Endothelial cell of umbilical vein (primary cell): Measurements from ENCODE around the gene A1CF. TPM values are rescaled to one million over a fixed set of nuclear protein-coding genes. Genes with fewer than 3 reads are reported as not detected.
"Not testable (repeated sequence)": the region's sequence is repeated elsewhere in the genome, so short reads cannot be mapped to it uniquely, and the experiment has no call there.

Source experiments
- BruUV-seq: library from RNA; stranded (reverse); fragments of 400-500 nt; replicated peaks from 2 replicates; lab custom pipeline; 2021; lab: Mats Ljungman, UMichigan
- CTCF ChIA-PET: fragments of 300-600, 350-600 bp; sonication (Branson Sonifier 250); formaldehyde crosslinking; loops from one replicate; lab custom pipeline; 2021; ENCODE audit warnings: antibody characterized with exemption, inconsistent platforms; lab: Charles Lee
- POLR2A ChIA-PET: fragments of 300-600, 350-600 bp; sonication (Branson Sonifier 250); formaldehyde crosslinking; loops from one replicate; lab custom pipeline; 2021; ENCODE audit warnings: antibody characterized with exemption, inconsistent platforms; lab: Charles Lee
- DNase-seq: peaks from one replicate; pipeline ENCODE4 v3.0.0-alpha.2; 2011; ENCODE audit warnings: low read depth, low spot score
- FAIRE-seq: peaks from 2 replicates; lab custom pipeline; 2011; peaks lifted over from hg19 to GRCh38; lab: Jason Lieb, UNC
- H2AFZ ChIP-seq: 2 replicates; pipeline ENCODE4 v1.6.0; 2012; ENCODE audit warnings: low read depth, low read length, control low read depth, inconsistent platforms
- H3K27ac ChIP-seq: 2 replicates; pipeline ENCODE4 v1.5.1; 2011; ENCODE audit warnings: low read depth, mild to moderate bottlenecking, control low read depth, low read length, moderate library complexity; ENCODE audit not compliant: insufficient read depth
- H3K27me3 ChIP-seq, 2 experiments: 2 replicates each; pipeline versions ENCODE4 v1.6.0 to v1.6.1; 2011; ENCODE audit warnings: low read length in 2 of 2, mixed read lengths in 1 of 2; ENCODE audit not compliant: control insufficient read depth in 2 of 2, insufficient read depth in 2 of 2
- H3K36me3 ChIP-seq, 2 experiments: 2 replicates in 1 of 2; 3 replicates in 1 of 2; pipeline ENCODE4 v1.5.1; 2011; ENCODE audit warnings: low read length in 2 of 2, mild to moderate bottlenecking in 1 of 2, moderate library complexity in 1 of 2; ENCODE audit not compliant: control insufficient read depth in 2 of 2, insufficient read depth in 2 of 2; ENCODE audit errors: extremely low read depth in 1 of 2
- H3K4me1 ChIP-seq: 3 replicates; pipeline ENCODE4 v1.5.1; 2011; ENCODE audit warnings: mild to moderate bottlenecking, low read length; ENCODE audit not compliant: control insufficient read depth, insufficient read depth; ENCODE audit errors: extremely low read depth
- H3K4me2 ChIP-seq: 2 replicates; pipeline ENCODE4 v1.6.1; 2011; ENCODE audit warnings: low read length, control low read depth, mixed read lengths; ENCODE audit not compliant: insufficient read depth
- H3K4me3 ChIP-seq, 3 experiments: fragments of 200-600 bp in 1 of 3; sonication (generic), shearing (Covaris generic) in 1 of 3; replicated peaks in 1 of 3; 2 replicates each; pipeline ENCODE4 v1.5.1; 2011 to 2016; ENCODE audit warnings: control low read depth in 3 of 3, low read length in 3 of 3, mild to moderate bottlenecking in 2 of 3, inconsistent platforms in 1 of 3, low read depth in 1 of 3, moderate library complexity in 1 of 3; ENCODE audit not compliant: insufficient read depth in 1 of 3
- H3K79me2 ChIP-seq: 2 replicates; pipeline ENCODE4 v1.6.0; 2012; ENCODE audit warnings: low read length, inconsistent platforms; ENCODE audit not compliant: control insufficient read depth, insufficient read depth
- H3K9ac ChIP-seq: replicated peaks from 2 replicates; pipeline ENCODE3; 2011; ENCODE audit warnings: low read length, control low read depth; ENCODE audit not compliant: insufficient read depth; ENCODE audit errors: extremely low read depth
- H3K9me1 ChIP-seq: replicated peaks from 3 replicates; pipeline ENCODE4 v1.6.0; 2011; ENCODE audit warnings: mild to moderate bottlenecking, low read length; ENCODE audit not compliant: control insufficient read depth, insufficient read depth; ENCODE audit errors: extremely low read depth
- H3K9me3 ChIP-seq: replicated peaks from 2 replicates; pipeline ENCODE4 v1.5.1; 2012; ENCODE audit warnings: low read length, inconsistent platforms; ENCODE audit not compliant: control insufficient read depth, insufficient read depth
- H4K20me1 ChIP-seq: replicated peaks from 2 replicates; pipeline ENCODE3; 2011; ENCODE audit warnings: mild to moderate bottlenecking, low read length; ENCODE audit not compliant: control insufficient read depth, insufficient read depth; ENCODE audit errors: extremely low read depth
- CTCF ChIP-seq, 2 donors: IDR thresholded peaks; 1 replicate in 1 of 2; 2 replicates in 1 of 2; pipeline ENCODE4 v1.5.1; 2011; ENCODE audit warnings: low read length in 2 of 2, mild to moderate bottlenecking in 2 of 2, moderate library complexity in 2 of 2, control low read depth in 1 of 2, inconsistent platforms in 1 of 2, low read depth in 1 of 2; ENCODE audit not compliant: insufficient read depth in 1 of 2; ENCODE audit errors: extremely low read depth in 1 of 2
- EZH2 ChIP-seq: IDR thresholded peaks from 2 replicates; pipeline ENCODE4 v1.6.1; 2012; ENCODE audit warnings: borderline replicate concordance, low read depth, mild to moderate bottlenecking, moderate library complexity, low read length, inconsistent platforms; ENCODE audit not compliant: severe bottlenecking
- FOS ChIP-seq: IDR thresholded peaks from 2 replicates; pipeline ENCODE4 v1.6.1; 2011; ENCODE audit warnings: mild to moderate bottlenecking, low read length, moderate library complexity, borderline replicate concordance; ENCODE audit not compliant: insufficient read depth
- GATA2 ChIP-seq: IDR thresholded peaks from 2 replicates; pipeline ENCODE4 v1.7.0; 2011; ENCODE audit warnings: low read depth, mild to moderate bottlenecking, moderate library complexity, mixed read lengths, low read length; ENCODE audit not compliant: insufficient read length, insufficient read depth
- JUN ChIP-seq: IDR thresholded peaks from 2 replicates; pipeline ENCODE4 v1.6.1; 2011; ENCODE audit warnings: borderline replicate concordance, low read depth; ENCODE audit not compliant: insufficient read length, insufficient read depth
- MYC ChIP-seq: IDR thresholded peaks from one replicate; pipeline ENCODE4 v1.6.1; 2011; ENCODE audit warnings: mild to moderate bottlenecking, low read depth, low read length
- POLR2A ChIP-seq: IDR thresholded peaks from 2 replicates; pipeline ENCODE4 v1.6.1; 2012; ENCODE audit warnings: low read depth, mild to moderate bottlenecking, control low read depth, low read length
- POLR2AphosphoS5 ChIP-seq: IDR thresholded peaks from 2 replicates; pipeline ENCODE4 v1.6.1; 2012; ENCODE audit warnings: low read depth, mild to moderate bottlenecking, control low read depth, low read length, moderate library complexity; ENCODE audit not compliant: insufficient read depth
- dilution Hi-C: fragments of 300-500 bp; cut with MboI; formaldehyde crosslinking; loops from one replicate; pipeline ENCODE4 v1.15.0; 2019; ENCODE audit warnings: low sequenced_read_pairs; ENCODE audit not compliant: extremely low pct_ligation_motif_present
- intact Hi-C: fragments of 100-400 bp; cut with micrococcal nuclease; formaldehyde crosslinking; loops from one replicate; pipeline ENCODE4 v1.10.0; 2022
- polyA plus RNA-seq, 4 experiments: library from polyadenylated mRNA; depleted of rRNA in 3 of 4; stranded (reverse) in 3 of 4; unstranded in 1 of 4; fragments of >200 nt; gene quantifications; 2 replicates each; pipeline versions ENCODE4 v1.2.1 to v1.2.3, GENCODE V29; 2011 to 2012; ENCODE audit warnings: missing spikeins in 1 of 4
- total RNA-seq: library from RNA; stranded (reverse); gene quantifications from 2 replicates; pipeline ENCODE4 v1.2.3, GENCODE V29; 2021
- TF ChIP-seq, protein P1 (sequence below): IDR thresholded peaks from 2 replicates; pipeline ENCODE4 v1.6.1; 2011; ENCODE audit not compliant: insufficient read depth, insufficient read length

Gene A1CF
- total and polyA plus RNA-seq, 2 donors (not counting 3 experiments of a cell fraction or from before 2014, with no cell fraction given), result not detected

DNA sequence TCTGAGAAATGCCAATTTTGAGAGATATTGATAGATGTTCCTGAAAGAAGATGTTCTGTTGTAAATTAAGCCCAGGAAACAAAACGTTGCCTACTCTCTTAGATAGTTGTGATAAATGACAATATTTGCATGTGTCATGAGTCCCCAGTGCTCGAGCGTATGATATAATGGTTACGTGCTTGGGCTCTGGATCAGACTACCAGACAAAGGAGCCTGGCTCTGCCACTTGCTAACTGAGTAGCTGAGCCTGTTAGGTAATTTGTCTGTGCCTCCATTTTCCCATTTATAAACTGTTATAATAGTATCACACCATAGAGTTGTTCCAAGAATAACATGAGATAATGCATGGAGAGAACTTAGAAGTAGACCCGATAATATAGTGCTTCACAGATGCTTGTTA lies 1.8 kb downstream of the A1CF start:
- ChIA-PET POLR2A (no interaction called here), CTCF (interaction anchor here (1.6 kb wide), 1 partner anchor 8 kb away, joined by 3 read pairs; no protein-coding TSS in a partner anchor)
- BruUV-seq, result no TSS peak
- Histone ChIP-seq H3K36me3 (no peaks in the 10 kb centered on the region), H3K9me1 (no peaks in the 10 kb centered on the region), H4K20me1 (no peaks in the 10 kb centered on the region), H3K27ac (no peak overlapping the region), H3K4me1 (no peaks in the 10 kb centered on the region), H3K4me3 (no peak overlapping the region), H3K9me3 (no peaks in the 10 kb centered on the region), H3K79me2 (no peaks in the 10 kb centered on the region), H3K9ac (no peak overlapping the region), H3K4me2 (no peak overlapping the region), H2AFZ (no peak overlapping the region), H3K27me3 (peaks cover 1 to 21% of the 10 kb centered on the region in 2 experiments)
- DNase-seq (no peak), FAIRE-seq (no peak)
- dilution Hi-C loops (no loop called here), intact Hi-C loops (no loop called here)
- TF ChIP-seq JUN, result no peak
- no peak for TF ChIP-seq GATA2
- no peak for TF ChIP-seq MYC

DNA sequence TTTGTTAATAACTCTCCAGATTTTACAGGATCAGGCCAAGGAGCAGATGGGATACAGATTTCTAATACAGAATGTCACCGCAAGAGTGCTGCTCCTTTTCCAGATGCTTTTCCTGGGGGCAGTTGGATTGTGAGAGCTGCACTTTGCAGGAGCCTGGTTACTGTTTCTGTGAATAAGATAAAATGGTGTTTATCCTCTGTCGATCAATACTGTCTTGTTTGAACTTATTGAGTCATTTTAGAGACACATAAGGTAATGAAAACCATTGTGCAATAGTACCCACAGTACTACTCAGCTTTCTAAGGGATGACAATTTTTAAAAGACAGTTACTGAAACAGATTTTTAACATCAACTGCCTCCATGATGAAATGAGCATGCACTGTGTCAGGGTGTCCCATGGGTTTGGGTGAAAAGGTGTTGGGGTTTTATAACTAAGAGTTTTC lies 2.9 kb downstream of the A1CF start:
- CTCF ChIA-PET, result no interaction called here
- no peaks in the 10 kb centered on the region for H3K9me1 ChIP-seq
- peaks cover 5 to 18% of the 10 kb centered on the region in 2 experiments for H3K27me3 ChIP-seq
- H2AFZ ChIP-seq, result no peak overlapping the region
- BruUV-seq, result no TSS peak
- H4K20me1 ChIP-seq, result no peaks in the 10 kb centered on the region
- no peak overlapping the region for H3K4me2 ChIP-seq
- dilution Hi-C loops, result no loop called here
- no peaks in the 10 kb centered on the region for H3K36me3 ChIP-seq
- no peak overlapping the region for H3K4me3 ChIP-seq
- DNase-seq (no peak), FAIRE-seq (no peak)
- intact Hi-C loops, result no loop called here
- POLR2A ChIA-PET, result no interaction called here
- no peak for TF ChIP-seq MYC
- TF ChIP-seq CTCF (IDR thresholded peaks at IDR 0.05; ENCODE audit: extremely low read depth in 1 of 2, insufficient read depth in 1 of 2, low read depth in 1 of 2, low read length in 2 of 2), result no peak
- no peak for TF ChIP-seq POLR2AphosphoS5
- TF ChIP-seq, protein P1, sequence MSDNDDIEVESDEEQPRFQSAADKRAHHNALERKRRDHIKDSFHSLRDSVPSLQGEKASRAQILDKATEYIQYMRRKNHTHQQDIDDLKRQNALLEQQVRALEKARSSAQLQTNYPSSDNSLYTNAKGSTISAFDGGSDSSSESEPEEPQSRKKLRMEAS, result no peak
- TF ChIP-seq EZH2, result no peak
- TF ChIP-seq JUN, result no peak
- no peak for TF ChIP-seq GATA2
- no peak for TF ChIP-seq POLR2A
- no peak for TF ChIP-seq FOS
- no peaks in the 10 kb centered on the region for H3K79me2 ChIP-seq
- H3K27ac ChIP-seq, result no peak overlapping the region
- no peaks in the 10 kb centered on the region for H3K9me3 ChIP-seq
- no peaks in the 10 kb centered on the region for H3K4me1 ChIP-seq
- H3K9ac ChIP-seq, result no peak overlapping the region

GRCh38 chr10:50881046-50881445 lies 4.4 kb downstream of the A1CF start:
- H2AFZ ChIP-seq, H3K4me2 ChIP-seq, H3K27ac ChIP-seq, H4K20me1 ChIP-seq, H3K9me1 ChIP-seq, H3K4me1 ChIP-seq, FAIRE-seq, DNase-seq, intact Hi-C loops, H3K79me2 ChIP-seq, dilution Hi-C loops, H3K4me3 ChIP-seq, POLR2A ChIA-PET, H3K9ac ChIP-seq, H3K9me3 ChIP-seq, H3K36me3 ChIP-seq, CTCF ChIA-PET, BruUV-seq: not testable (repeated sequence)
- peaks cover 3 to 13% of the 10 kb centered on the region in 2 experiments for H3K27me3 ChIP-seq
